NCI-H748 treated with DMSO at 0.1 percent for 48 hours (cell line): ENCODE results near the gene ACSS2.
A peak's percentile ranks its signal among the peaks of the same experiment; 100 is the strongest.

Experiments used
- DNase-seq: peaks from one replicate; lab custom pipeline; 2025; lab: John Stamatoyannopoulos, UW

Gene ACSS2

DNA sequence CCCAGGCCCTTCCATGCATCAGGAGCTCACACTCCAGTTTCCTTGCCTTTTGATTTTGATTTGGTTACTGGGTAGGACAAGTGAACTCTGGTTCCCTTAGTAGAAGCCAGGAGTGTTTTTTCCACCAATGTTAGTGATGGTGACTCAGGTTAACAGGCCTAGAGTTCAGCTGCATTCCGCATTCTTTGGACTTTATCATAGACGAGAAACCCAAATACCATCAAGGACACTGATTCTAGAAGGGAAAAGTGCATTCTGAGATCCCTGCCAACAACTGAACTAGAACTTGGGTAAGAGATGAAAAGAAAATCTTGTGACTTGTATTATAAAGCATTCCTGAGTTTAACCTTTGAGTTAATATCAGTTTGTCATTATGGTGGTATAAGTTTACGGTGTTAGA, 70.2 kb downstream of the ACSS2 start:
- DNase-seq = no peak

DNA sequence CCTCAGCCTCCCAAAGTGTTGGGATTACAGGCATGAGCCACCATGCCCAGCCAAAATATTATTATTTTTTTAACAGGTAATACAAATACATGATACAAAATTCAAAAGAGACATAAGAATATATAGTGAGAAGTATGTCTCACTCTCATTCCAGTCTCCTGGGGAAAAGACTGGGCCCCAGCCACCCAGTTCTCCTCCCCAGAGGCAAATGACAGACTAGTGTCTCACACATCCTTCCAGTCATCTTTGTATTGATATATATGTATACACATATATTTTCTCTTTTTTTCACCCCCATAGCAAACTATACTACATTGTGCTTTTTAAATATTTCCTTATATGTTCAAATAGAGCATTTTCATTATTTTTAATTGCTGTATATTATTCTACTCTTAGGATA, 70.9 kb downstream of the ACSS2 start:
- DNase-seq = no peak

DNA sequence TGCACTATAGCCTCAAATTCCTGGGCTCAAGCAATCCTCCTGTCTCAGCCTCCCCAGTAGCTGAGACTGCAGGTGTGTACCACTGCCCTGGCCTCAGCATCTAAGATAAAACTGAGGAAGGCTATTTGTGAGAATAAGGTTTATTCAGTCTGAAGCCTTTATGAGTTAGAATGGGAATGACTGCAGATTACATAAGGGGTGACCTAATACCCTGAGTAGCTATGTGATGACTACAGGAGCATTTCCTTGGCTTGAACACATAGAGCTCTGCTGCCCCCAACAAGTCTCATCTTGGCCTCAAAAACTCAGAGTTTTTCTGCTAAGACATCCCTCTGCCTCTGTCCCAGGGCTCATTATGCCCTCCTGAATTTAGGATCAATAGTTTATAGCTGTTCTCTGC, 71.6 kb downstream of the ACSS2 start:
- no peak for DNase-seq

DNA sequence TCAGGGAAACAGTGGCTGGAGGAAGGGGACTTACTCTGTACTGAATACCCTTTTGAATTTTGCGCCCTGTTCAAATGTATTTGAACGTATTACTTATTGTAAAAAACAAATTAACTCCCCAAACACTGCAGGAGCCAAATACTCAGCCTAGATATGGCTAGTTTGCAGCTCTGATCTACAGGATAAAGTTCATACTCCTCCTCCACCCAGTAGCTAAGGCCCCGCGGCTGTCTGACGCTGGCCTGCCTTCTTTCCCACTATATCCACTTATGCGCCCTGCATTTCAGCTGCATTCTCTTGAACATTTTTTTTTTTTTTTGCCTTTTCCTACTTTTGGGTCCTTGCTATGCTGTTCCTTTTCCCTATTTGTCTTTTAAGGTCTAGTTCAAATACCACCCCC, 72.7 kb downstream of the ACSS2 start:
- DNase-seq = no peak

DNA sequence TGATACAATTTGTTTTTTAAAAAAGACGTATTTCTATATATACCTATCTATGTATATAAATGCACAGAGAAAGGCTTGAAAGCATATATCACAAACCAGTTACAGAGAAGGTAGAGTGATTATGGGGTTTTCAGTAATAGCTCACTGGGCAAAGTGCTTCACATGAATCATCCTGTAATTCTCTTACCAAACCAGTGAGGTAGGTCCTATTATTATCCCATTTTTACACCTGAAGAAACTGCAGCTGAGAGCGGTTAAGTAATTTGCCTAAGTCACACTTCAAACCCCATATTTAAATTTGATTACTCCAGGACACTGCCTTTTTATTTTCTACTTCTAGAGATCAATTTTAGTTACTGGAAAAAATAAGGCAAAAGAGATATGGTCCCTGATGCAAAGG, 74.8 kb downstream of the ACSS2 start:
- DNase-seq = no peak

DNA sequence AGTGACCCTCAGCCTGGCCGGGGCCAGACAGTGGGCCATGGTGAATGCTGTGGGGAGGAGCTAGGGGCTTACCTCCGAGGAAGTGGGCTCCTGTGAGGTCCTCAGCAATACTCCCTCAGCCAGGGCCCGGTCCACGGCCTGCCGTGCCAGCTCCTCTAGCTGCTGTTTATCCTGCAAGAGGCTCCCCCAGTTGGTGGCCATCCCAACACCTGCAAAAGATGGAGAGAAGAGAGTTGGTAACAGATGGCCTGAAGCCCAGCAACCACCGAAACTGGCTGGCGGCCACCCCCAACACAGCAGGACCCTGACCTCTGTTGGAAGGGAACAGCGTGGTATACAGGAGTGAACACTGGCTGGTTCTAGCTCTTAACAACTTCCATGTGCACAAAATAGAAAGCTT, 75.2 kb downstream of the ACSS2 start:
- DNase-seq = no peak

DNA sequence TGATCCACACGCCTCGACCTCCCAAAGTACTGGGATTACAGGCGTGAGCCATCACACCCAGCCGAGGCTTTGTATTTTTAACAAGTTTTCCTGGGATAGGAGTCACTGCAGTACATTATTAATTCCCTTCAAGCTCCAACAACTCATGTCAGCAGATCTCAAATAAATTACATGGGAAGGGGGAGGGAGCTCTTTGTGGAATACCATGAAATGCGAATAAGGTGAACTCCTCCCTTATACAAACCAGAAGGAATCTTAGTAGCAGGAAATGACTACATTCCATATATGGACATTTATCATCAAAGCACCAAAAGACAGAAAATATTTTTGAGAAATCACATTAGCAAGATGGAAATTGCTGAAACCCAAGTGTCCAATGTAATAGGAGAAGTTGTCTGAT, 76.3 kb downstream of the ACSS2 start:
- no peak for DNase-seq

DNA sequence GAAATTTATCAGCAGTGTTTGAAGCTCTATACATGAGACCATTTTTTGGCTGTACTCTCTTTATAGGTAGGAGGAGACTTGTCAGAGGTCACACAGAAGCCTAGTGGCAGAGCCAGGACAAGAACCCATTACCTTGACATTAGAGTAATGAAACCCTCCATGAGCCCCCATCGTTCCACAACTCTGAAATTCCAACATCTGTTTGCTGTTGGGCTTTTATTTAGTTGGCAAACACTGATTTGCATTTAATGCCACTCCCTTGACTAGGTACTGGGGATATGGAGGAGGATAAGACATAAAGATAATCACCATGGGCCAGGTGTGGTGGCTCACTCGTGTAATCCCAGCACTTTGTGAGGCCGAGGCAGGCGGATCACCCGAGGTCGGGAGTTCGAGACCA, 77.5 kb downstream of the ACSS2 start:
- DNase-seq = no peak

DNA sequence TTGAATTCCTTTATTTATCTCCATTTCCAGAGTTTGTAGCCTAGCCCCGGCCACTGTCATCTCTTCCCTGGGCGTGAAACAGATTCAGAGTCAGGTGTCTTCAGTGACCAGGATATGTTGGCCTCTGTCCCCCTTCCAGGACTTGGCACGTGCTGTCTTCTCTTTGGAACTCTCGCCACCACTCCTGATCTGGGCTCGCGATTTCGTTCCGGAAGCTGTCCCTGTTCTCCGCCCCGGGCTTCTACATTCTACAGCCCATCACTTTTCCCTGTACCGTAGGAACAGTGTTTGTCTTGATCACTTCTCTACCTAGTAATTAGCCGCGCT, 78.5 kb downstream of the ACSS2 start:
- DNase-seq = peak; percentile 51

DNA sequence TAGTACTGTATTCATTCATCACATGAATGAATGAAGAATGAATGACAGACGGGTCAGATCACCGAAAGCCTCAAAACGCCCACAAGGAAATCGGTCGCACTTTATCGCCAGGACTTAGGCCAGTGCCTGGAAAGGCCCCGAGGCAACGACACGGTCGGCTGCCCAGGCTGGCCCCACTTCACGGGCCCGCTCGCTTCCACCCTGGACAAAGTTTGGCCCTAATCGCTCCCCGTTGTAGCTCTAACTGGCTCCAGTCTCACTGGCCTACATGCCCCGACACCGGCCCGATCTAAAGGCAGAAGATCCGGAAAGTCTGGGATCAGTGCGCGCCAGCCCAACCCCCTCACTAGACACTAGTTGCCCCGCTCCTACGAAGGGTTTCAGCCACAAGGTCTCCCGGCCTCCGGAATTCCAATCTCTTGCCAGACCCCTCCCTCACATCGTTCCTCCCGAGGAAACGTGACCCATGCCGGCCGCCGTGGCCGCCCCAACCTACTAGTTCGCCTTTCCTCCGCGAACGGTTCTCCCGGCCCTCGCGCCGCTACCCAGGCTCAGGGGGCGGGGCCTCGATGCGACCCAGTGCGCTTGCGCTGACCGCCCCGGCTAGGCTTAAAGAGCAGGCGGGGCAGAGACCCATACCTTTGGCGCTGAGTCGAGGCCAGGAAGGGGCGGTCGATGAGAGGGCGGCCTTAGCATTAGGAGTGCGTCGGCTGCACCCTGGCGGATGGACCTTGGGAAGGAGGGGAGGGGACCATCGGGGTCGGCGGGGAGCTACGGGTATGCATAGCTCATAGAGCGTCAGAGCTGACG, 79.0 kb downstream of the ACSS2 start, which contains the start of the genes GSS and MYH7B:
TSS of gene GSS (minus strand) at position 576 of the 810 bp plus-strand sequence. CDS start 3,954 bp downstream, outside the sequence.
TSS of gene MYH7B (plus strand) at position 638 of the 810 bp plus-strand sequence. CDS start 22,138 bp downstream, outside the sequence.
- DNase-seq = peak; percentile 91

DNA sequence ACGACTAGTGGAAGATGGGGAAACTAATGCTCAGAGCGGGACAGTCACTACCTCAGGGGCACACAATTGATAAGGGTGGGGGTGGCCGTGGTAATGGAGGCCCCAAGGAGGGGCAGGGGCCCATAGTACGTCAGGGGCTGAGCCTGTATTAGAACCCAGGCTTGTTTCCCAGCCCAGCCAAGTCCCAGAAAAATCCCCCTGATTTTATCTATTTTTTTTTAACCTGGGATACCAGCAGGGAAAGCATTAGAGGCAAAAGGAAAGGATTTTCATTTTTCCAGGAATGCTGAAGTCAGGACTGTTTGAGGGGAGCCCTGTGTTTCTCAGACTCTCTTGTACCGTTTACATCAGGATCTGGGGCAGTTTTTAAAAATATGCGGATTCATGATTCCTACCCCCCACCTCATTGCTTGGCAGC, 79.6 kb downstream of the ACSS2 start:
- DNase-seq = no peak

DNA sequence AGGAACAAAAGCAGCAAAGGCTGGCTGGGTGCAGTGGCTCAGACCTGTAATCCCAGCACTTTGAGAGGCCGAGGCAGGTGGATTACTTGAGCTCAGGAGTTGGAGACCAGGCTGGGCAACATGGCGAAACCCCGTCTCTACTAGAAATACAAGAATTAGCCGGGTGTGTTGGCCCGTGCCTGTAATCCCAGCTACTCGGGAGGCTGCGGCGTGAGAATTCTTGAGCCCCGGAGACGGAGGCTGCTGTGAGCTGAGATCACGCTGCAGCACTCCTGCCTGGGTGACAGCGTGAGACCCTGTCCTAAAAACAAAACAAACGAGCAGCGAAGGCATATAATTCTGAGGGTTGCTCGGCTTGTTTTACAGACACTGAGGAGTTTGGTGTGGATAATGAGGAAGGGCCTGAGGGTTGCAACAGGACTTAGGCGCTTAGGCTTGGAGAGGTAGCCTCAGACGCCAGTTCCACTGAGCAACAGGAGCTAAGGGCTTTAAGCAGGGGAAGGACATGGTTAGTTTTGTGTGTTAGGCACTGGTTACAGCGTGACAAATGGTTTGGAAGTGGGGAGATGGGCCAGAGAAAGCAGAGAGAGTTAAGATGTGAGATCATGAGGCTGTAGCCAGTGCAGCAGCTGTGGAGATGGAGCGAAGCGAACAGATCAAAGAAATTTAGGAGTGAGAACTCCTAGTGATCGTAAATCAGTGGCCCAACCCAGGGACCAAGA, 80.5 kb downstream of the ACSS2 start:
- DNase-seq = no peak

DNA sequence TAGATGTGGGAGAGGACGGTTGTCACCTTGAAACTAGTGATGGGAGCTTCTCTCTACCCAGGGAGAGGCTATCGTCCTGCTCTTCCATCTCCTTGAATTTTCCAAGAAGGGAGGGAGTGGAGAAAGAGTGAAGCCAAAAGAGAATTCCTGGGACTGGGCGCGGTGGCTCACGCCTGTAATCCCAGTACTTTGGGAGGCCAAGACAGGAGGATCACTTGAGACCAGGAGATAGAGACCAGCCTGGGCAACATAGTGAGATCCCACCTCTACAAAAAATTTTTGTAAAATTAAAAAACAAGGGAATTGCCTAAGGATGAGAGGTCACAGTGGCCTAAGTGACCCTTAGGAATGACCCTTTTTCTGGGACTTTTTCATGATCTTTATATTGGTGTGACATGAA, 88.1 kb downstream of the ACSS2 start:
- DNase-seq = no peak

DNA sequence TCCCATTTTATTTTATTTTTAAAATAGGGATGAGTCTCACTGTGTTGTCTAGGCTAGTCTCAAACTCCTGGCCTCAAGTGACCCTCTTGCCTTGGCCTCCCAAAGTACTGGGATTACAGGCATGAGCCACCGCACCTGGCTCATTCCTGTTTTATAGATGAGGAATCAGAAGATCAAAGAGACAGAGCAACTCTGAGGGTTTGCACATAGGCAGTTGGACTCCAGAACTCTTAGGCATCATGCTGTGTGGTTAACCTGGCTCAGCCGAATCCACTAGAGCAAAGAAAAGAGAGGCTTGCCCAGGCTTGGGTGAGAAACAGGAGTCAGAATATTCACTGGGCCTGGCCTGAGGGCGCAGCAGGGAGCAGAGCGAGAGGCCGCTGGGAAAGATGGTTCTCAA, 88.6 kb downstream of the ACSS2 start:
- DNase-seq = no peak

DNA sequence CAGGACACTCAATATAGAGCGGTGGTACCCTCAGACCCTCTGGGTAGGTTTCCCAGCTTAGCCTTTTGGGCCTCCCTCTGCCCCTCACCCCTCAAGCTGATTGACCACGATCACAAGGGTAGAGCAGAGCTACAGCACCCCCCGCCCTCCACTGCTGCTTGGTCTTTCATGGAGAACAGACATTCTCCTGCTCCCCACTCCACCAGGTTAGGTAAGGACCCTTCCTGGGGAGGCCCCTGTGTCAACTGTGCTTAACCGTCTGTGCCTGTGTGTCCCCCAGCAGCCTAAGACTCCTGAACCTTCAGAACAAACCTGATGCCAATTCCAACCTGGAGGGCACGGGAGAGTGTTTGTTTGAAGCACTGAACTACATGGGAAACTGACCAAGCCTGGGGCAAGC, 91.0 kb downstream of the ACSS2 start:
- no peak for DNase-seq

DNA sequence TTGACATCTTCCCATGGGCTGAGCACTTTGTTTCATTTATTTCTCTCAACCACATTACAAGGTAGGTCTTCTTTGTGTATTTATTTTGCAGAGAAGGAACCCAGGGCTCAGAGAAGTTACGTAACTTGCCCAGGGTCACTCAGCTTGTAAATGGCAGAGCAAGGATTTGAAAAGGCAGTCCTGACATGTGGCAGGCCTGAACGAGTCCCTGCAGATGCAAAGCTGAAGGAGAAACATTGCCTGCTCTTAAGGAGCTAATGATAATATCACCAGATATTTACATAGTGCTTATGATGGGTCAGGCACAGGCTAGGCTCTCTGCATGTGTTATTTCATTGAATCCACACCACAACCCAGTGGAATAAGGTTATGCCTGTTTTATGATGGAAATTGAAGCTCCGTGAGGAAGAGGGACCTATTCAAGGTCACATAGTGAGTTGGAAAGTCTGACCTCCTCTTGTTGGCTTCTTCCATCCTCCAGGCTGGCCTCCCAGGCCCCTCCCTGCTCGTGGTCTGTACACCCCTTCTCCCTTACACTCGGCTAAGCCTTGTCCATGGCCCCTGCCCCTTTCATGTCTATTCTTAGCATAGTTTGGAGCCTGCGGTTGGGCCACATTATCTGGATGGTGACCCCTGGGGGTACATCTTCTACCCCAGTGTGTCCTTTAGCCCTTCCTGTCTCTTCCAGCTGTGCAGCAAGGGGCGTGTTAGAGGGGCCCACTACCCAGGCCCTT, 91.8 kb downstream of the ACSS2 start:
- no peak for DNase-seq

DNA sequence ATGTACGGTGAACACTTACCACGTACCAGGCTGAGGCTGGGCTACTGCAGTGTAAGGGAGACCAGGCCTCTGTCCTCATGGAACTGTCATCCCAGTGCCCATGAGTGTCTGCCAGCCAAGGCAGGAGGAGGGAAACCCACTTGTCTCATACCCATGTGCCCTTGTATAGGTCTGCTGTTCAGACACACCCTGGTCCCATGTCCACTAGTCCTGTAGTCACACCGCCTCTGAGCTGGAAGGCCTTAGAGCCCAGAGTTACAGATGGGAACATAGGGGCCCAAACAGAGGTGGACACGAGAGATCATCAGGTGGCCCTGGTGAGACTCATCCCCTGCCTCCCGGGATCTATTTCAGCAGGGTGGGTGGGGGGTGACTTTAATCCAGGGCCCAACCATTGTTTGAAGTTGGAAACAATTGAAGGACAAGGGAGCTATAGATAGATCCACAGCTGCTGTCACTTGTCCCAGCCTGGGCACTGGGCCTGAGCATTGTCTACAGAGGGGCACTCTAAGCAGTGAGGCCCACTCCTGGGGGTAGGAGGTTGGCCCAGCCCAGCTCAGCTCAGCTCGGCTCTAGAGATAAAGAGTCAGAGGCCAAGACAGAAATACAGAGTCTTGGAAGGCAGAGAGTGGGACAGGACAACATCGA, 93.9 kb downstream of the ACSS2 start:
- no peak for DNase-seq

DNA sequence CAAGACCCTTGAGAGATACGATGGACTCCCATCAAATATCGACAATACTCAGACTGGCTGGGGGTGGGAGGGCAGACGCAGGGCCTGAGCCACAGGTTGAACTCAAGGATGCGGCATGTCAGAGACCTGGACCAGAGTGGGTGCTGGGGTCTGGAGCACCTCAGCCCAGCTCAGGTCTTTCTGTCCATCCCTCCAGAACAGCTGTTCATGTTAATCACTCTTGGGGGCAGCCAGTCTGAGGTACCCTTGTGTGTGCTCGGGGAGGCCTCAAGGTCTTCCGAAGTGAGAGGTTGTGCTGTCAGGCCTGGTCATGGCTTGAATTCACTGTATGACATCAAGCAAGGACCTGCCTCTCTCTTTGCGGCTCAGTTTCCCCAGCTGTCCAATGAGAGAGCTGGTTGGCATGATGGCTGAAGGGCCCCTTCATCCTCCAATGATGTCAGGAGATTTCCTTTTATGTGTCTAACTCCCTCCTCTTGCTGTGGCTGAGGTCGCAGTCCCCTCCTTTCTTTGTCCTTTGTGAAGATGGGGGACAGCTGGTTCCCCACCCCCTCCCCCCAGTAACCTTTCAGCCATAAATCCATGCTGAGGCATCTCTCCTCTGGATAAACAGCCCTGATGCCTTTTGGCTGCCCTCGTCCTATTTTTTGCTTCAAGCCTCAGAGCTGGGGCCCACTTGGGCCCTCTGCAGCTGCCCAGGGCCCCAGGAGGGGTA, 94.6 kb downstream of the ACSS2 start:
- no peak for DNase-seq

DNA sequence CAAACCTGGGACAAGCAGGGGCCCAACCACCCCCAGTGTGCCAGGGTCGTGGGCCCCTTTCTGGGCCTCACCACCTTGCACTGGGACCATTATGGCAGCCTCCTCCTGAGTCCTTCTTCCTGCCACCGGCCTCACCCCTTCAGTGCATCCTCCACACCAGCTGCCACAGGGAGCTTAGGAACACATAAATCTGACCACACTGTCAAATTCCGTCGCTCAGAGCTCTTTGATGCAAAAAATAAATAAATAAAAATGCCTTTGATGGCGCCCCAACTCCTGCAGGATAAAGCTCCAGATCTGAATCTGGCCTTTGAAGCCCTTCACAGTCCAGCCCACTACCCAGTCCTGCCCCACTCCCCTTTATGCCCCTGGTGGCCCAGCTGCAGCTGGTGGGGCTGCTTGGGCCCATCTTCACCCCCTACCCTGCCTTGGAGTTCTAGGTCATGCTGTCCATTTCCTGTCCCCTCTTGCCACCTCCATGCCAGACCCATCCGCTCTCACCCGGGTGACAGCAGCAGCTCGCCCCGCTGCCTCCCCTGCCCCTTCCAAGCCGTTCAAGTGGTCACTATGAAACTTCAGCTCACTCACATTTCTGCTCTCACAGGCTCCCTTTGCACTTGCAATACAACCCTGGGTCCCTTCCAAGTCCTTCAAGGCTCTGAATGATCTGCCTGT, 95.3 kb downstream of the ACSS2 start:
- DNase-seq = no peak

DNA sequence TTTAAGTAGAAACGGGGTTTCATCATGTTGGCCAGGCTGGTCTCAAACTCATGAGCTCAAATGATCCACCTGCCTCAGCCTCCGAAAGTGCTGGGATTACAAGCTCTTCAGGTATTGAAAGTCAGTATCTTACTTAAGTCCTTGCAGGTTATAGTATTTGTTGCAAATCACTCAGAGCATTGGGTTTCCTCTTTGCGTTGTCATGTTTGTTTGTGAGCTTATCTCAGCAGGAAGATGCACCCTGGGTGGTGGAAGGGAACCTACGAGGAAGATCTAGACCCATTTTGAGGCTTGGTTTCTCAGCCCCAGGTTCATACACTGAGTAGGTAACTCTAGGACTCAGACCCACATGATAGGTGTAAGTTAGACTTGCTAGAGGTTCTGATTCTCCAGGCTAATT, 97.8 kb downstream of the ACSS2 start:
- DNase-seq = no peak

DNA sequence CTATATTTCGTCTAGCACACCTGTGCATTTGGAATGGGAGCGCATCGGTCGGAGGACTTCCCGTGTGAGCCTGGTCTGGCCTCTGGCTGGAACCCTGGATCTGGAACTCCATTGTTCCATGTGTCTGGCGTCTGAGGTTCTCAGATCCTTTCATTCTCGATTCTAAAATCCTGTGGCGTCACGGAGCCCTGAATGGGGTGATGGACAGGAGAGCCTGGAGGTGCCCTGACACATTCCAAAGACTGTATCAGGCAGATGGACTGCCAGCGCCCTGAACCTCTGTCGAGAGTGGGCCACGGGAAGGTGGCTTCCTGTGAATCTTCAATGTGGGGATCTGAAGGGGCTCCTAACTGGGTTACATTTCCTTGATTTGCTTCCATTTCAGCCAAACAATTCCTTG, 99.9 kb downstream of the ACSS2 start:
- DNase-seq = no peak
